Measurements from ENCODE around the gene BBS1. TPM values are rescaled to one million over a fixed set of nuclear protein-coding genes. Genes with fewer than 3 reads are reported as not detected.
"Not testable (repeated sequence)": the region's sequence is repeated elsewhere in the genome, so short reads cannot be mapped to it uniquely, and the experiment has no call there.

Gene BBS1
- 20.0 and 43.6 TPM in 2 replicates for total RNA-seq

DNA sequence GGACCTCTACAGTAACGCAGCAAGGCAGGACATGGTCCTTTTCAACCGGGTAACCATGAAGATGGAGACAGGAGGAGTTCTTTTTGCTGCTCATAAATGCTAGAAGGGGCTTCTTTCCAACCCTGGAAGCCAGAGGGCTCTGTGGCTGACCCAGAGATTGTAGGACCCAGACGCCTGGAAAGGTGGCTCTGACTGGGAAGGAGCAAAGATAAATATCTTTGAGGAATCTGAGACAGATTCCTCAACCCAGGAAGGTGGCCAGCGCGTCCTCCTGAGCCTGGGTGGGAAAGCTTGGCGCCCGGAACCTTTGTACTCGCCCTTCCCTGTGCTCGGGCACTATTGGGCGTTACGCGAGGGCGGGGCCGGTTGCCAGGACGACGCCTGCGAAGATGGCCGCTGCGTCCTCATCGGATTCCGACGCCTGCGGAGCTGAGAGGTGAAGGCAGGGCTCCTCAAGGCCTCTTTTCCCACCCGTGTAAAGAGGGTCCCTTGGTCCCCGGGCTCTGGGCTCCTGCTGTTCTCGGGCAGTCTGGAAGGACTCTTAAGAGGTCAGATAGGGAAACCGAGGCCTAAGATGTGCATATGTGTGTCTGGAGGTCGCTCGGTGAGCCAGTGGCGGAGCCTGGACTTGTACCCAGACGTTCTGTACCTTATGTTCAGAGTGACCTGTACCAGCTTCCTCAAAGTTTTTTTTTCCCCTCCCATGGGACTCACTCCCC is at the start of gene BBS1:
BBS1 (plus strand) TSS at position 365 of the 719 bp plus-strand sequence; CDS start at position 390, 25 bp downstream.
- peak within 1 kb of the TSS; percentile 97 for H3K4me3 ChIP-seq (ENCODE audit: low read depth, low read length)
- DNase-seq (ENCODE audit: low read depth), result no peak
- TF ChIP-seq, protein P1, sequence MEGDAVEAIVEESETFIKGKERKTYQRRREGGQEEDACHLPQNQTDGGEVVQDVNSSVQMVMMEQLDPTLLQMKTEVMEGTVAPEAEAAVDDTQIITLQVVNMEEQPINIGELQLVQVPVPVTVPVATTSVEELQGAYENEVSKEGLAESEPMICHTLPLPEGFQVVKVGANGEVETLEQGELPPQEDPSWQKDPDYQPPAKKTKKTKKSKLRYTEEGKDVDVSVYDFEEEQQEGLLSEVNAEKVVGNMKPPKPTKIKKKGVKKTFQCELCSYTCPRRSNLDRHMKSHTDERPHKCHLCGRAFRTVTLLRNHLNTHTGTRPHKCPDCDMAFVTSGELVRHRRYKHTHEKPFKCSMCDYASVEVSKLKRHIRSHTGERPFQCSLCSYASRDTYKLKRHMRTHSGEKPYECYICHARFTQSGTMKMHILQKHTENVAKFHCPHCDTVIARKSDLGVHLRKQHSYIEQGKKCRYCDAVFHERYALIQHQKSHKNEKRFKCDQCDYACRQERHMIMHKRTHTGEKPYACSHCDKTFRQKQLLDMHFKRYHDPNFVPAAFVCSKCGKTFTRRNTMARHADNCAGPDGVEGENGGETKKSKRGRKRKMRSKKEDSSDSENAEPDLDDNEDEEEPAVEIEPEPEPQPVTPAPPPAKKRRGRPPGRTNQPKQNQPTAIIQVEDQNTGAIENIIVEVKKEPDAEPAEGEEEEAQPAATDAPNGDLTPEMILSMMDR (conservative IDR thresholded peaks at IDR 0.05; ENCODE audit: low read depth, low read length), result no peak

DNA sequence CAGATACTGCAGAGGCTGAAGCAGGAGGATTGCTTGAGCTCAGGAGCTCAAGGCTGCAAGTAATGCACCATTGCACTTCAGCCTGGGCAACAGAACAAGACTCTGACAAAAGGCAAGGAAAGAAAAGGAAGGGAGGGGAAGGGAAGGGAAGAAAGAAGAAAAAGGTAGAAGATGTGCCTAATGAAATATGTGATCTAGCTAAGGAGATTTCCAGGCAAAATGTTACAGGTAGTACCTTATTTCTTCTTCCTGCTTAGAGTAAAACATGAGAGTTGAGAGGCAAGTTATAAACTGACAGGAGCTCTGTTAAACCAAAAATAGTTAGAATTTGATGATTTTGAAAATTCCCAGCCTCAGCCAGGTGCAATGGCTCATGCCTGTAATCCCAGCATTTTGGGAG is 48.4 kb upstream of the BBS1 start:
- H3K4me3 ChIP-seq (ENCODE audit: low read depth, low read length), result no peak overlapping the region
- DNase-seq (ENCODE audit: low read depth), result no peak
- TF ChIP-seq, protein P1 (conservative IDR thresholded peaks at IDR 0.05; ENCODE audit: low read depth, low read length), result no peak

DNA sequence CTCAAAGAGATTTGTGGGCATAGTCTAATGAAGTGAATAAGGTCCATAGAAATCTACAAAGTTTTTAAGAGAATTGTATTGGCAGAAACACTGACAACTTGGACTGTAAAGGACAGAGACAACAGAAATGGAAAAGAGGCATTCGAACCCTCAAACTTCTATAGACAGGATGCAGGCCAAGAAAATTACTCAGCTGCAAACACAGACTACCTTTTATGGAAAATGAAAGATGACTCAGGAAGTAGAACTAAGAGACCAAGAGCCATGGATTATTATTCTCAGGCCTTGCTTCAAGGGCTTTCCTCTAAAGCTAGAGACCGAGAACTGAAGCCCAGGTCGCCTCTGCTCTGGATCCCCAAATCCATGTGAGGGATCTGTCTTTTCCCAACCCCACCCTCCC is 47.5 kb upstream of the BBS1 start:
- TF ChIP-seq, protein P1 (conservative IDR thresholded peaks at IDR 0.05; ENCODE audit: low read depth, low read length), result no peak
- no peak for DNase-seq (ENCODE audit: low read depth)
- no peak overlapping the region for H3K4me3 ChIP-seq (ENCODE audit: low read depth, low read length)

DNA sequence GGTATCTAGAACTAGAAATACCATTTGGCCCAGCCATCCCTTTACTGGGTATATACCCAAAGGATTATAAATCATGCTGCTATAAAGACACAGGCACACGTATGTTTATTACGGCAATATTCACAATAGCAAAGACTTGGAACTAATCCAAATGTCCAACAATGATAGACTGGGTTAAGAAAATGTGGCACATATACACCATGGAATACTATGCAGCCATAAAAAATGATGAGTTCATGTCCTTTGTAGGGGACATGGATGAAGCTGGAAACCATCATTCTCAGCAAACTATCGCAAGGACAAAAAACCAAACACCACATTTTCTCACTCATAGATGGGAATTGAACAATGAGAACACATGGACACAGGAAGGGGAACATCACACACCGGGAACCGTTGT is 46.3 kb upstream of the BBS1 start:
- not testable (repeated sequence) for DNase-seq (ENCODE audit: low read depth); H3K4me3 ChIP-seq (ENCODE audit: low read depth, low read length)

DNA sequence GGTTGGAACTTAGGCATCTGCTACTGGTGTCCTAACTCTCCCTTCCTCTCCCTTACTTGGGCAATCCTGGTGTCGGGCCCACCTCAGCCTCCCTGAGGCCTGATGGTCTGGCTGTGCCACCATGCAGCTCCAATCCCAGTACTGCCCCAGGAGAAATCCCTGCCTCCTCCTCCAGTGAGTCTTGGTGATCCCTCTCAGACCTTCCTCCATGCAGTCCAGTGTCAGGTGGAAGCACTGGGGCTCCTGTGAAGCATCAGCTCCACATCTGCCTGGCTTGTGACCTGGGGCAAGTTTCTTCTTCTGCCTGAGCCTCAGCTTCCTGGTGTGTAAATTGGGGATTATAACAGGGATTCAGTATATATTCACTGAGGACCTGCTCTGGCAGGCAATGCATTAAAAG is 45.5 kb upstream of the BBS1 start:
- TF ChIP-seq, protein P1 (conservative IDR thresholded peaks at IDR 0.05; ENCODE audit: low read depth, low read length), result no peak
- DNase-seq (ENCODE audit: low read depth), result no peak
- H3K4me3 ChIP-seq (ENCODE audit: low read depth, low read length), result no peak overlapping the region

DNA sequence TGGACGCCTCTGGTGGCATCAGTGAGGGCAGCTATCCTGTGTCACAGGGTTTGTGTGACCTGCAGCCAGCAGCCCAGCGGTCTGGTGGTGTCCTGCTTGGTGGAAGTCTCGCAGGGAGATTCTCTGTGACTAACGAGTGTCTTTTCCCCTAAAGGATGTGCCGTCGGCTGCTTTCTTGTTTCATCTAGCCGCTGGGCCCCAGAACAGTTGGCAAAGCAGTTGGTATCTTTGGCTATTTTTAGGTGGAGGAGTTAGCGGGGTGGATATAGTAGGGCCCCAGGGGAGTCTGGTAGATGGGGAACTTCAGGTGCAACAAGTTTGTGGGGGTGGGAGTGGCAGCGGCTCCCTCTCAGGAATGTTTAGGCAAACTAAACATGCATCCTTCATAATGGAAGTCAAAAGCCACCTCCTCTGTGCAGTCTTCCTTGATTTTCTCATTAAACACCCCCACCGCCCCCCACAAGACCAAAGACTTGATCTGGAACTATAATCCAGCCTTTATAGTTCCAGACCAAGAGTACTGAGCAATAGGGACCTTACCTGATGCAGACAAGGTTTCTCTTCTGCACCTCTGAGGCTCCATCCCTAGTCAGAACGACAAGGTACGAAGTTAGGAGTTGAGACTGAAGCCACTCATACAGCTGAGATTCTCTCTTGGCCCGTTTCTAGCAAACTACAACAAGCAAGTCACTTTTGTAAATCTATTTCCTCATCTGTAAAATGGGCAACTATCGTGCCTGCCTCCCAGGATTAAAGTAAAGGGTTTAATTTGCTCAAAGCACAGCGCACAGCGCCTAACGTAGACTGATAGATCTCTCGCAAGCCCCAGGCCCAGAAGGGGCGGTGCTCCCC is 44.8 kb upstream of the BBS1 start:
- peak overlapping the region; percentile 63 for H3K4me3 ChIP-seq (ENCODE audit: low read depth, low read length)
- DNase-seq (ENCODE audit: low read depth), result no peak
- TF ChIP-seq, protein P1 (conservative IDR thresholded peaks at IDR 0.05; ENCODE audit: low read depth, low read length), result no peak

DNA sequence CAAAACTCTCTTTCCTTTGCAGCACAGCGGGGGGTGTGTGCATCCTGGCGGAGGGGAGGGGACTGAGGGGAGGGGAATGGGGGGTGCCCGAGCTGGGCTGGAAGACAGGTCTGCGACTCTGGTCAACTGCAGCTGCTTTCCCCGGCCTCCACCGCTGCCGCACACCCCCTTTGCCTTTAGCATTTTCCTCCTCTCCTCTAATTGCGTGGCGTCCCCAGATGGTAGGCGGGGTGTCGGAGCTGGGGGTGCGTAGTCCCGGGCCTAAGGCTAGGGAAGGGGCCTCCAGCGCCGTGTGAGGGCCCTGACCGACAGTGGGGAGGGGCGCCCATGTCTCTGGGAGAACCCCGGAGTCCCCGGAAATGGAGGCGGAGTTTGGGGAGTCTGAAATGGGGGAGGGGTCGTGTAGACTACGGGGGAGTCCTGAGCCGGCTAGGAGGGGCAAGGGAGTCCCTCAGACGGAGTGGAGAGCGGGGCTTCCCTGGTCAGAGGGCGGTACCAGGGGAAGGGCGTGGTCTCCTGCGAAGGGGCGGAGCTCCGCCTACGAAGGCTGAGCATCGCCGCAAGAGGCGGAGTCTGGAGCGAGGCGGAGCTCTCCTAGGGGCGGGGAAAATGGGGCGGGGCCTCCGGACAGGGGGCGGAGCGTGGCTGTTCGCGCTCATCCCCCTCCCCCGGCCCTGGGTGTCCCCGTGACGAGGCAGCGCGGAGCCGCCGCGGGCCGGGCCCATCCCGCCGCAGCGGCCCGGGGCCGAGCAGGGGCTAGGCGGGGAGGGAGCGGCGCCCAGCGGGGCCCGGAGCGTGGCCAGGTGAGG is 44.0 kb upstream of the BBS1 start, which contains the start of gene PELI3:
PELI3 (plus strand) TSS at position 681 of the 809 bp plus-strand sequence. CDS start 1,224 bp downstream, outside the sequence.
- peak; percentile 22 for DNase-seq (ENCODE audit: low read depth)
- H3K4me3 ChIP-seq (ENCODE audit: low read depth, low read length), result peak within 1 kb of the TSS; percentile 63
- TF ChIP-seq, protein P1 (conservative IDR thresholded peaks at IDR 0.05; ENCODE audit: low read depth, low read length), result no peak

Data from epithelial cell of proximal tubule (primary cell).